HL-60 (cell line): Measurements from ENCODE around the gene PRDM16.

Experiments used
- GABPA ChIP-seq: IDR thresholded peaks from 2 replicates; pipeline ENCODE4 v1.6.1; 2012; ENCODE audit warnings: low read depth
- POLR2AphosphoS5 ChIP-seq: IDR thresholded peaks from 2 replicates; pipeline ENCODE4 v1.6.1; 2012; ENCODE audit warnings: low read depth
- SPI1 ChIP-seq: IDR thresholded peaks from 2 replicates; pipeline ENCODE4 v1.6.1; 2012; ENCODE audit warnings: low read depth, mild to moderate bottlenecking, borderline replicate concordance
- TF ChIP-seq, protein P1 (sequence below): IDR thresholded peaks from one replicate; pipeline ENCODE4 v1.5.1; 2011; ENCODE audit warnings: low read length, control low read depth, inconsistent platforms; ENCODE audit not compliant: insufficient read depth
- TF ChIP-seq, protein P2 (sequence below): IDR thresholded peaks from 2 replicates; pipeline ENCODE4 v1.6.1; 2012; ENCODE audit warnings: low read depth; ENCODE audit not compliant: insufficient replicate concordance

DNA sequence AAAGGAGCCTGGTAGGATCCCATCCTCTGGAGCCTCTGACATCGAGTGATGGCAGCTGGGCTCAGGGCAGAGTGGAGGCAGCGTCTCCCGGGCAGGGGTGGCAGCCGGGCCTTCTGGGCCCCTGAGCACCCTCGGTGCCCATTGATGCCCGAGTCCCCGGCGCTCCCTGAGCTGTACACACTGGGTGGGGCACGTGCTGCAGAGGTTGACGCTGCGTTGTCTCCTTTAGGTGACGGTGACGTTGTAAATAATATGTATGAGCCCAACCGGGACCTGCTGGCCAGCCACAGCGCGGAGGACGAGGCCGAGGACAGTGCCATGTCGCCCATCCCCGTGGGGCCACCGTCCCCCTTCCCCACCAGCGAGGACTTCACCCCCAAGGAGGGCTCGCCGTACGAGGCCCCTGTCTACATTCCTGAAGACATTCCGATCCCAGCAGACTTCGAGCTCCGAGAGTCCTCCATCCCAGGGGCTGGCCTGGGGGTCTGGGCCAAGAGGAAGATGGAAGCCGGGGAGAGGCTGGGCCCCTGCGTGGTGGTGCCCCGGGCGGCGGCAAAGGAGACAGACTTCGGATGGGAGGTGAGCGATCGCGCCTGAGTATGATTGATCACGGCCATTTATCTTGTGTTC is 117.0 kb downstream of the PRDM16 start:
- TF ChIP-seq, protein P1, sequence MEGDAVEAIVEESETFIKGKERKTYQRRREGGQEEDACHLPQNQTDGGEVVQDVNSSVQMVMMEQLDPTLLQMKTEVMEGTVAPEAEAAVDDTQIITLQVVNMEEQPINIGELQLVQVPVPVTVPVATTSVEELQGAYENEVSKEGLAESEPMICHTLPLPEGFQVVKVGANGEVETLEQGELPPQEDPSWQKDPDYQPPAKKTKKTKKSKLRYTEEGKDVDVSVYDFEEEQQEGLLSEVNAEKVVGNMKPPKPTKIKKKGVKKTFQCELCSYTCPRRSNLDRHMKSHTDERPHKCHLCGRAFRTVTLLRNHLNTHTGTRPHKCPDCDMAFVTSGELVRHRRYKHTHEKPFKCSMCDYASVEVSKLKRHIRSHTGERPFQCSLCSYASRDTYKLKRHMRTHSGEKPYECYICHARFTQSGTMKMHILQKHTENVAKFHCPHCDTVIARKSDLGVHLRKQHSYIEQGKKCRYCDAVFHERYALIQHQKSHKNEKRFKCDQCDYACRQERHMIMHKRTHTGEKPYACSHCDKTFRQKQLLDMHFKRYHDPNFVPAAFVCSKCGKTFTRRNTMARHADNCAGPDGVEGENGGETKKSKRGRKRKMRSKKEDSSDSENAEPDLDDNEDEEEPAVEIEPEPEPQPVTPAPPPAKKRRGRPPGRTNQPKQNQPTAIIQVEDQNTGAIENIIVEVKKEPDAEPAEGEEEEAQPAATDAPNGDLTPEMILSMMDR: no peak
- no peak for TF ChIP-seq GABPA
- TF ChIP-seq, protein P2, sequence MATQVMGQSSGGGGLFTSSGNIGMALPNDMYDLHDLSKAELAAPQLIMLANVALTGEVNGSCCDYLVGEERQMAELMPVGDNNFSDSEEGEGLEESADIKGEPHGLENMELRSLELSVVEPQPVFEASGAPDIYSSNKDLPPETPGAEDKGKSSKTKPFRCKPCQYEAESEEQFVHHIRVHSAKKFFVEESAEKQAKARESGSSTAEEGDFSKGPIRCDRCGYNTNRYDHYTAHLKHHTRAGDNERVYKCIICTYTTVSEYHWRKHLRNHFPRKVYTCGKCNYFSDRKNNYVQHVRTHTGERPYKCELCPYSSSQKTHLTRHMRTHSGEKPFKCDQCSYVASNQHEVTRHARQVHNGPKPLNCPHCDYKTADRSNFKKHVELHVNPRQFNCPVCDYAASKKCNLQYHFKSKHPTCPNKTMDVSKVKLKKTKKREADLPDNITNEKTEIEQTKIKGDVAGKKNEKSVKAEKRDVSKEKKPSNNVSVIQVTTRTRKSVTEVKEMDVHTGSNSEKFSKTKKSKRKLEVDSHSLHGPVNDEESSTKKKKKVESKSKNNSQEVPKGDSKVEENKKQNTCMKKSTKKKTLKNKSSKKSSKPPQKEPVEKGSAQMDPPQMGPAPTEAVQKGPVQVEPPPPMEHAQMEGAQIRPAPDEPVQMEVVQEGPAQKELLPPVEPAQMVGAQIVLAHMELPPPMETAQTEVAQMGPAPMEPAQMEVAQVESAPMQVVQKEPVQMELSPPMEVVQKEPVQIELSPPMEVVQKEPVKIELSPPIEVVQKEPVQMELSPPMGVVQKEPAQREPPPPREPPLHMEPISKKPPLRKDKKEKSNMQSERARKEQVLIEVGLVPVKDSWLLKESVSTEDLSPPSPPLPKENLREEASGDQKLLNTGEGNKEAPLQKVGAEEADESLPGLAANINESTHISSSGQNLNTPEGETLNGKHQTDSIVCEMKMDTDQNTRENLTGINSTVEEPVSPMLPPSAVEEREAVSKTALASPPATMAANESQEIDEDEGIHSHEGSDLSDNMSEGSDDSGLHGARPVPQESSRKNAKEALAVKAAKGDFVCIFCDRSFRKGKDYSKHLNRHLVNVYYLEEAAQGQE: no peak
- TF ChIP-seq POLR2AphosphoS5: no peak
- TF ChIP-seq SPI1: no peak
